Fibroblast of lung (primary cell): ENCODE results near the gene PRR23E.

Experiments used
- EZH2 ChIP-seq: IDR thresholded peaks from 2 replicates; pipeline ENCODE4 v1.5.1; 2012; ENCODE audit warnings: low read length, control low read depth, mild to moderate bottlenecking; ENCODE audit errors: missing control alignments
- TF ChIP-seq, protein P1 (sequence below), 2 donors: IDR thresholded peaks in 1 of 2; conservative IDR thresholded peaks in 1 of 2; 1 replicate in 1 of 2; 2 replicates in 1 of 2; pipeline ENCODE4 v1.5.1; 2011 to 2012; ENCODE audit warnings: low read length in 2 of 2, control low read depth in 1 of 2, inconsistent platforms in 1 of 2, low read depth in 1 of 2, mild to moderate bottlenecking in 1 of 2

DNA sequence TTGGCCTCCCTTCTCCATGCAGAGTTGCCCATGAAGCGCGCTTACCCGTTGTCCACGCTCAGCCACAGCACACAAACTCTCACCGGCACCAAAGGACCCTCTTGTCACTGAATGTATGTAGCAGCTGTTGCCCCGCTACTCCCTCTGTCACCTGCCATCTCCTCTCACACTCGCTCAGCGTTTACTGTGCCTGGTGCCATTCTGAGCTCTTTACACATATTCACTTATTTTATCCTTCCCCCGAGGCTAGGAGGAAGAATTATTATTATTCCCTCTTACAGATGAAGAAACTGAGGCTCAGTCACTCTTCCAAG lies 41.7 kb upstream of the PRR23E start:
- TF ChIP-seq, protein P1, sequence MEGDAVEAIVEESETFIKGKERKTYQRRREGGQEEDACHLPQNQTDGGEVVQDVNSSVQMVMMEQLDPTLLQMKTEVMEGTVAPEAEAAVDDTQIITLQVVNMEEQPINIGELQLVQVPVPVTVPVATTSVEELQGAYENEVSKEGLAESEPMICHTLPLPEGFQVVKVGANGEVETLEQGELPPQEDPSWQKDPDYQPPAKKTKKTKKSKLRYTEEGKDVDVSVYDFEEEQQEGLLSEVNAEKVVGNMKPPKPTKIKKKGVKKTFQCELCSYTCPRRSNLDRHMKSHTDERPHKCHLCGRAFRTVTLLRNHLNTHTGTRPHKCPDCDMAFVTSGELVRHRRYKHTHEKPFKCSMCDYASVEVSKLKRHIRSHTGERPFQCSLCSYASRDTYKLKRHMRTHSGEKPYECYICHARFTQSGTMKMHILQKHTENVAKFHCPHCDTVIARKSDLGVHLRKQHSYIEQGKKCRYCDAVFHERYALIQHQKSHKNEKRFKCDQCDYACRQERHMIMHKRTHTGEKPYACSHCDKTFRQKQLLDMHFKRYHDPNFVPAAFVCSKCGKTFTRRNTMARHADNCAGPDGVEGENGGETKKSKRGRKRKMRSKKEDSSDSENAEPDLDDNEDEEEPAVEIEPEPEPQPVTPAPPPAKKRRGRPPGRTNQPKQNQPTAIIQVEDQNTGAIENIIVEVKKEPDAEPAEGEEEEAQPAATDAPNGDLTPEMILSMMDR (conservative IDR thresholded peaks at IDR 0.05 in 1 of 2, IDR thresholded peaks at IDR 0.05 in 1 of 2; ENCODE audit: low read depth in 1 of 2, low read length in 2 of 2): no peak
- TF ChIP-seq EZH2: no peak
